ENCODE data around the gene ZNF667.

The ZNF667 gene

DNA sequence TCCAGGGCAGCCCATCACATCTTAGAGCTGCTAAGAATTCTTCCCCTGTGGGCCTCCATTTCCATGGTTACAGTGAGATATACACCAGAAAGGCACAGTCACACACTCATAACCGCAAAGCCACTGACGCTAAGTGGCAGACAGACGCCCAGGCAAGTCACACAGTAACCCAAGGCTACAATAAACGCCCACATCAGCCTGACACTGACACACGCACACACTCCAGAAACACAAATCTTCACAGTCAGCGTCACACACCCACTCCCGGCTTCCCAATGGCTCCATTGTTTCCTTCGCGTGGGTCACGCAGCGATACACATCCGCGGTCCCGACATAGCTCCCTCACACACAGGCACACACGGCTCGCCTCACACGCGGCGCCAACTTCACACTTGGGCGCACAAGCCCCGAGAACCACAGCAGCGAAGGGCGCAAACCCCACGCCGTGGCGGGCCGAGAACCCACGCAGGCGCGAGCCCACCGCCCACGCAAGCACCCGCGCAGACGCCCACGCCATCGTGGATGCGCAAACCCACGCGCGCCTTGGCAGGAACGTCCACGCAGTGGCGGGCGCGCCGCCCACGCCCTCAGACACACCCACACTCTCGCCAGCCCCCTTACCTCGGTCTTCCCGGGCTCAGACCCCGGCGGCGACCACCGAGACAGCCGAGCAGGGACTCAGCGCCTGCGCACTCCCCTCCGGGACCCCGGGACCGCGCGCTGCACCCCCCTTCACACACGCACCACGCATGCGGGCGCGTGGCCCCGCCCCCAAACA lies at the start of gene ZNF667:
Gene ZNF667 (minus strand): TSS at position 695 of the 778 bp plus-strand sequence. CDS start 14,975 bp downstream, outside the sequence.
- no peak for DNase-seq (ENCODE audit: low spot score)

- DNase-seq (ENCODE audit: low spot score), result no peak
These were observed 48.2 kb upstream of the ZNF667 start for GRCh38 chr19:56525214-56525860.

- DNase-seq (ENCODE audit: low spot score), result no peak
These were observed 31.2 kb upstream of the ZNF667 start for GRCh38 chr19:56508290-56508778.

DNA sequence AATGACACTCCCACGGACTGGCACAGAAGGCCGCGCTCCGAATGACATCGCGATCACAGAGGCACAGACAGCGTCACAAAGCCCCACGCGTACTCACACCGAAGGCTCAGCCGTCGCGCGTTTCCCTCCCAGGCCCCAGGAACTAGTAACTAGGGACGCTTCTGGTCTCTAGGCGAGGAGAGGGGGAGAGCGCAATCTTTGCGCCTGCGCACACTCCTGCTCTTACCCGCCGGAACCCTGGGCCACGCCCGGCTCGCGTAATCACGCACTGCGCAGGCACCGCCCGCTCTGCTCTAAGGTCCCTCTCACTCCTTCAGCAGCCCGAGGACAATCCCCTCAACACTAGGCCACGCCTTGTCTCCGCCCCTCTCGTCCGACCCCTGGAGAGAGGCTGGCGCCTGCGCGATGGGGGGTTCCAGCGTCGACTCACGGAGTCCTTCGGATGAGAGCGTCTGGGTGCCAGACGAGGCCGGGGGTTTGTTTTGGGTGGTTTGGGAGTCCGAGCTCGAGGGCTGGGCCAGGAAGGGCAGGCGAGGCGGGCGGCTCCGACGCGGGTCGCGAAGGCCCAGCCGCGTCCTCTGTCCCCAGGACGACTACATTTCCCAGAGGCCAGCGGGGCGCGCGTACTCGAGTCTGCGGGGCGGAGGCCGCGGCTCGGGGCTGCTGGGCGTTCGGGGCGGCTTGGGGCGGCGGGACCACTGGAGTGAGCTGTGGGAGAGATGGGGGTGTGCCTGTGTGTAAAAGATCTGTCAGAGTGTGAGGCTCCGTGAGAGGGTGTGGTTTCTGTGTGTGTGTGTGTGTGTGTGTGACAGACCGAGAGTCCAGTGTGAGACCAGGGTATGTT lies 30.5 kb upstream of the ZNF667 start, which contains the start of gene ZNF471:
Gene ZNF471 (plus strand): TSS at position 410 of the 844 bp plus-strand sequence. CDS start 3,717 bp downstream, outside the sequence.
- no peak for DNase-seq (ENCODE audit: low spot score)

DNA sequence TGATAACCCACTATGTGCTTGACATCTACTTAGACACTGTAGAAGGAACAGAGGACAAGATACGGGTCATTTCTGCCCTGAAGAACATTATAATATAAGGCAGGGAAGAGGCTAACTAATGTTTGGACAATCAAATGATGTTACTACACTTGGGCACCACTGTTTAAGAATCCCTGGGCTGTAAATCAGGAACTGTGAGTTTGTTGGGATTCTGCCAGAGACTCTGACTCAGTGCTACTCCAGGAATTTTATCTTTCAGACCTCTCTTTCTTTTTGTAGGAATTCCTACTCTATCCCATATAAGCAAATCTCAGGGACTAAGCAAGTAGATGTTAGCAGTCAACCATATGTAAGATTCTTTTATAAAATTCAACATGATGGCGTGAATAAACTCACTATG lies 27.4 kb upstream of the ZNF667 start:
- DNase-seq (ENCODE audit: low spot score), result no peak

DNA sequence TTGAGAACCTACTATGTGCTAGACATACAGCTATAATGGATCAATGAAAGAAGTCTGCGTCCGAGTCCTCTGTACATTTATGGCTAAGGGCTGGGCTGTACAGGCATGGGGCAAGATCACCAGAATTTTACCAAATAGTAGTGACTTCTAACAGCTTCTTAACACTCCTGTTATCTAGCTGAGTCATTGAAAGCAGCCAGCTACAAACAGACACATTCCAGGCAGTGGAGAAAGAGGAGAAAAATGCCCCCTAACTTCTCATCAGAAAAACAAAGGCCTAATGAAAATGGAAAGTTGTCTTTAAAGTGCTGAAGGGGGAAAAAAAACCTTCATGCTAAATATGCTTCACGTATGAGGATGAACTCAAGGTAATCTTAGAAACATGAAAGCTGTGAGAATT lies 14.3 kb upstream of the ZNF667 start:
- no peak for DNase-seq (ENCODE audit: low spot score)

DNA sequence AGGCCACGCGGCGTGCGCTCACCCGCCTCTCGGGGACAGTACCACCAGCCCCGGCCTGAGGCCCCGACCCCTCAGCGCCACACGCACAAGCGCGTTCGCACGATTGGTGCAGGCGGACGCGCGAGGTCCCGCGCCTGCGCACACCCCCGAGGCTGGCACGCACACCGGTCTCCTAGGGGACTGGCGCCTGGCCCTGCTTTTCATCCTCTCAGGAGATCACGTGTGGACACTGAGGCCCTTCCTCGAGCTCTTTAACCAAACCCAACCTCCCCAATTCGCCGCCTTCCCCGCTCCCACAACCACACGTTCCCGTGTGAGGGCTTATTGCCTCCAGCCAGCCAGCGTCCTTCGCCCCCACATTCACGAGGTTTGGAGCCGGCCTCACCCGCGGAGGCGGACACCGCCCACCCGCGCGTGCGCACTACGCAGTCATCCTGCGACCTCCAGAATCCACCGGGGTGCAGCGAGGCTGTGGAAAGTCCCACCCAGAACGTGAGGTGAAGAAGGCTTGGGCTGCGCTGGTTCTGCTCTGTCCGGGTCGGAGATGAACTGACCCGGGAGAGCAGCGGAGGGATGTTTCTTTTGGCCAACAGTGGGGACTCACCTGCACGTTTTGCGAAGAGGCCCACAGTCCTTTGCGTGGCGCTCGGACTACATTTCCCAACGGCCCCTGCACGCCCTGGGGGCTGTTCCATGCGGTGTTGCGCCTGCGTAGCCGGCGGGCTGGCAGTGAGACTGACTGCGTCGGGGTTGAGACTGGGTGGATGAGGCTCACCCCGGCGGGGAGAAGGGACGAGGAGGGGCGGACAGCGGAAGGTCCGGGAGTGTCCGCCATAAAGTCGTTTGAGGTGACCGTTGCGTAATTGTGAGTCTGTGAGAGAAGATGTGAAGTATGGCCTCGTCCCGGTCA lies 539 bp upstream of the ZNF667 start:
- peak; percentile 76 for DNase-seq (ENCODE audit: low spot score)

- no peak for DNase-seq (ENCODE audit: low spot score)
These were observed 1.1 kb downstream of the ZNF667 start for GRCh38 chr19:56476093-56476492.

DNA sequence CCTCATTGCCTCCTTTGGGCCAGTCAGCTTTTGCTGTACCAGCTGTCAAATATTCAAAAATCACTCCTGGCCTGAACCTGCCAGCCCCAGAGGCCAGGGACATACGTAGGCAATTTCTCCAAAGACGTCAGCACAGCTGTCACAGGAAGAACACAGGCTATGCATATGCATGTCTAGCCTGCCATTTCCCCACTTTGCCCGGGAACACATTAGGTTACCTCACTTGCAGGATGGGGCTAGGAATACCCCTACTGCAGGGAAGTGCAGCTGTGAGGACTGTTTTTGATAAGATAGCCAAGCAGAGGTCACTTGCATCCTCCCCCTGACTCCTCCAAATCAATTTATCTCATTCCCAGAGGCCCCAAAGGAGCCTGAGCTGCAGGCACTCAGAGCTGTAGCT lies 2.8 kb downstream of the ZNF667 start:
- no peak for DNase-seq (ENCODE audit: low spot score)

DNA sequence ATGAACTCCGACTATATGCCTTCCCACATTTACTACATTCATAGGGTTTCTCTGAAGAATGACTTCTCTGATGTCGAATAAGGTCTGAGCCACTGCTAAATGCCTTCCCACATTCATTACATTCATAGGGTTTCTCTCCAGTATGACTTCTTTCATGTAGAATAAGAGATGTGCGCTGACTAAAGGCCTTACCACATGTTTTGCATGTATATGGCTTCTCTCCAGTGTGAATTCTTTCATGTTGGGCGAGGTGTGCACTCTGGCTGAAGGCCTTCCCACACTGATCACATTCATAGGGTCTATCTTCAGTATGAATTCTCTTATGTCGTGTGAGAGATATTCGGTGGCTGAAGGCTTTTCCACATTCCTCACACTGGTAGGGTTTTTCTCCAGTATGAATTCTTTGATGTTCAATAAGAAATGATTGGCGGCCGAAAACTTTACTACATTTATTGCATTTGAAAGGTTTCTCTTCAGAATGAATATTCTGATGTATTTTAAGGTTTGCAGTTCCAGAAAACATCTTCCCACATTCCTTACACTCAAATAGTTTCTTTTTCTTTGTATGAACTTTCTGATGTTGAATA lies 35.8 kb downstream of the ZNF667 start:
- DNase-seq (ENCODE audit: low spot score), result no peak

DNA sequence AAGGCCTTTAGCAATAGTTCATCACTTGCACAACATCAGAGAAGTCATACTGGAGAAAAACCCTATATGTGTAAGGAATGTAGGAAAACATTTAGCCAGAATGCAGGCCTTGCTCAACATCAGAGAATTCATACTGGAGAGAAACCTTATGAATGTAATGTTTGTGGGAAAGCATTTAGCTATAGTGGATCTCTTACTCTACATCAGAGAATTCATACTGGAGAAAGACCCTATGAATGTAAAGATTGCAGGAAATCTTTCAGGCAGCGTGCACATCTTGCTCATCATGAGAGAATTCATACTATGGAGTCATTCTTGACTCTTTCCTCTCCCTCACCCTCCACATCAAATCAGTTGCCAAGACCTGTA lies 53.2 kb downstream of the ZNF667 start:
- no peak for DNase-seq (ENCODE audit: low spot score)

GRCh38 chr19:56423276-56423984 lies 53.7 kb downstream of the ZNF667 start:
- no peak for DNase-seq (ENCODE audit: low spot score)

DNA sequence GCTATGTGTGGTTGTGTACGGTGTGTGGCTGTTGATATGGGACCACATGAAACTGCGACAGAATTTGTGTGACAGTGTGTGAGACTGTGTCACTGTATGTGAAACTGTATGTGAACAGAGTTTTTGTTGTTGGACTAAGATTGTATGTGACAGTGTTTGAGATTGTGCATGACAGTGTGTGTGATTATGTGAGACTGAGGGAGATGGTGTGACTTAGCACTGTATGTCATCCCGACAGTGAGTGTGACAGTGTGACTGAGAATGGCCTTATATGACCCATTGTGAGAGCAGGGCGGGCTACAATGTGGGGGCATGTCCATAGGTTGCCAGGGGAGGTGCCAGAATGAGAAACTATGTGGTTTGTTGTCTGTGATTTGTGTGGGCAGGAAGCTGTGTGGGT lies 72.1 kb downstream of the ZNF667 start:
- DNase-seq (ENCODE audit: low spot score), result no peak

GRCh38 chr19:56404705-56405056 lies 72.5 kb downstream of the ZNF667 start:
- no peak for DNase-seq (ENCODE audit: low spot score)

- DNase-seq (ENCODE audit: low spot score), result peak; percentile 98
These were observed 73.1 kb downstream of the ZNF667 start, which contains the start of gene ZNF583 for GRCh38 chr19:56403764-56404704. Gene ZNF583, plus strand, starts transcription at chr19:56404332. Its CDS starts 2,783 bp downstream, at chr19:56407115.

- no peak for DNase-seq (ENCODE audit: low spot score)
These were observed 73.9 kb downstream of the ZNF667 start for GRCh38 chr19:56403261-56403660.

DNA sequence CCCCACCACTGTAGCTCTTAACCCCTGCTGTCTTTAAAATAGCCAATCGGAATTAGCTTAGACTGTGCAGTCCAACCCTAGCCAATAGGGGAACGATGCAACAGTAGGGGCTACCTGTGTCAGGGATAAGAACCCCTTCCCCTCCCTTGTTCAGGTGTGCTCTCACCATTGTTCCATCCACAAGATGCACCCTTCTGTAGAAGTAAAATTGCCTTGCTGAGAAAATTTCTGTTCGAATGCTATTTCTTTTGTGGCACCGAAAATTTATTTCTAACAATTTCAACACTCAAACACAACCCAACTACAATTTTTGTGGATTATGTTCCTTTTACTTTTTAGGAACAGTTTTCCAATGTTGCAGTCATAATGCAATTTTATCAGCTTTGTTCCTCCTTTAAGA lies 76.7 kb downstream of the ZNF667 start:
- no peak for DNase-seq (ENCODE audit: low spot score)

GRCh38 chr19:56398809-56399208 lies 78.3 kb downstream of the ZNF667 start:
- DNase-seq (ENCODE audit: low spot score), result no peak
